Astrocyte of the cerebellum (primary cell): ENCODE data around the gene CLCNKA.
A peak's percentile ranks its signal among the peaks of the same experiment; 100 is the strongest.
"Not testable (repeated sequence)": the region's sequence is repeated elsewhere in the genome, so short reads cannot be mapped to it uniquely, and the experiment has no call there.

Experiments used
- DNase-seq: peaks from one replicate; pipeline ENCODE4 v3.0.0-alpha.2; 2011; ENCODE audit warnings: low read depth
- H3K4me3 ChIP-seq: 2 replicates; pipeline ENCODE4 v1.5.1; 2011; ENCODE audit warnings: mild to moderate bottlenecking, low read depth, low read length, moderate library complexity
- in situ Hi-C: cut with HindIII; loops from 2 replicates; pipeline ENCODE4 v1.10.0; 2017; ENCODE audit warnings: low sequenced_read_pairs
- TF ChIP-seq, protein P1 (sequence below): IDR thresholded peaks from 2 replicates; pipeline ENCODE4 v1.5.1; 2012; ENCODE audit warnings: low read length, low read depth, moderate library complexity, mild to moderate bottlenecking; ENCODE audit errors: missing control alignments

CLCNKA gene

DNA sequence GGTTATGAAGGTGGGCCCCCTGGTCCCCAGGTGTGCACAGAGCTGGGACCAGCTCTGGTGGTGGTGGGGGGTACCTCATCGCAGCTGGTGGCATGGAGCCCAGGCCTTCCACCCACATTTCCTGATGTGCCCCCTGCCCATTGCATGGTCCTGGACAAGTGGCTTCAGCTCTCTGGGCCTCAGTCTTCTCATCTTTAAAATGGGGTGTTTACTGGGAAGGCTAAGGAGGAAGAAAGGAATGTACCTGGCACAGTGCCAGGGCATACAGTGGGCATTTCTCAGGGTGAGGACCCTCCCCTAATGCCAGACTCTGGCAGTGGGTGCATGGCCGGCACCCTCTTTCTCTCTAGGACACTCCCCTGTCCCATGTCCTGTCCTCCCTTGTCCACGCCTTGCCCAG lies 29.2 kb downstream of the CLCNKA start:
- no peak for DNase-seq
- in situ Hi-C loops, result no loop called here
- no peak overlapping the region for H3K4me3 ChIP-seq
- TF ChIP-seq, protein P1, sequence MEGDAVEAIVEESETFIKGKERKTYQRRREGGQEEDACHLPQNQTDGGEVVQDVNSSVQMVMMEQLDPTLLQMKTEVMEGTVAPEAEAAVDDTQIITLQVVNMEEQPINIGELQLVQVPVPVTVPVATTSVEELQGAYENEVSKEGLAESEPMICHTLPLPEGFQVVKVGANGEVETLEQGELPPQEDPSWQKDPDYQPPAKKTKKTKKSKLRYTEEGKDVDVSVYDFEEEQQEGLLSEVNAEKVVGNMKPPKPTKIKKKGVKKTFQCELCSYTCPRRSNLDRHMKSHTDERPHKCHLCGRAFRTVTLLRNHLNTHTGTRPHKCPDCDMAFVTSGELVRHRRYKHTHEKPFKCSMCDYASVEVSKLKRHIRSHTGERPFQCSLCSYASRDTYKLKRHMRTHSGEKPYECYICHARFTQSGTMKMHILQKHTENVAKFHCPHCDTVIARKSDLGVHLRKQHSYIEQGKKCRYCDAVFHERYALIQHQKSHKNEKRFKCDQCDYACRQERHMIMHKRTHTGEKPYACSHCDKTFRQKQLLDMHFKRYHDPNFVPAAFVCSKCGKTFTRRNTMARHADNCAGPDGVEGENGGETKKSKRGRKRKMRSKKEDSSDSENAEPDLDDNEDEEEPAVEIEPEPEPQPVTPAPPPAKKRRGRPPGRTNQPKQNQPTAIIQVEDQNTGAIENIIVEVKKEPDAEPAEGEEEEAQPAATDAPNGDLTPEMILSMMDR, result no peak

DNA sequence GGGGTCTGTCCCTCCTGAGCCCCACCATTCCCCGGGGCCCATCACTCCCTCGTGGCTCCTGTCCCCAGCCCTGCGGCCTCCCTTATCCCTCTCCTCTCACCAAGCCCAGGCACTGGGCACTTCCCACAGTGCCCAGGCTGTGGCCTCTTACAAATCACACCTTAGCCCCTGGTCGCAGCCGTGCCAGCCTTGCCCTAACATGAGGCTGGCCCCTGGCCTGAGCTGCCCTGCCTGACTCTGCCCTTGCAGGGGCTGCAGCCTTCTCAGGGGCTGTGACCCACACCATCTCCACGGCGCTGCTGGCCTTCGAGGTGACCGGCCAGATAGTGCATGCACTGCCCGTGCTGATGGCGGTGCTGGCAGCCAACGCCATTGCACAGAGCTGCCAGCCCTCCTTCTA lies 30.1 kb downstream of the CLCNKA start:
- DNase-seq, H3K4me3 ChIP-seq, in situ Hi-C loops: not testable (repeated sequence)

DNA sequence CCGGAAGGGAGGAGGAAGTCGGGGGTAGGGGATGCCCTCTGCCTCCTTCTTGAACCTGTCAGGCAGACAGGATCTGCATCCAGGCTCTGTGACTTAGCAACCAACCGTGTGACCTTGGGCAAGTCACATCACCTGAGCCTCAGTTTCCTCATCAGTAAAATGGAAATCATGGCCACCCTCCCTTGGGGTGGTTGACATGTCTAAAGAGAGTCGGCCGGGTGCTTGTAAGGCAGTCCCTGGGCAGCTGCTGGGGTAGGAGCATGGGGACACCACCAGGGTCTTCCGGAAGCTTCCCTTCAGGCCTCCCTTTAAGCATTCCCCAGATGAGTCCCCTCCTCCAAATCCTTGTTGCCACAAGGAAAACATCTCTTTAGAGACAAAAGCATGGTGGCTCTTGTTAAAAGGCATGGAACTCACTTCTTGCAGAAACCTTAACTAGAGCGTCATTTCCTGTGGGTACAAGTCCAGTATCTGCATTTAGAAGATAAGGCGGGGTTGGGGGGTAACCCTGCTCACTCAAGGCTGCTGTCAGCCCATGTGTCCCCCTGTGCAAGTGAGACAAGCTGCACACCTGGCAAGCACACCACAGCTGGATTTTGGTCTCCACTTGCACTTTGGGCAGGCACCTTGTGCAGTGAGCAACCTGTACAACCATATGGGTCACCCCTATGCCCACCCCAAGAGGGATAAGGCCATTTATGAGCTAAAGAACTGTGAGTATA lies 32.1 kb downstream of the CLCNKA start:
- H3K4me3 ChIP-seq, result no peak overlapping the region
- DNase-seq, result no peak
- in situ Hi-C loops, result no loop called here
- TF ChIP-seq, protein P1, result no peak

DNA sequence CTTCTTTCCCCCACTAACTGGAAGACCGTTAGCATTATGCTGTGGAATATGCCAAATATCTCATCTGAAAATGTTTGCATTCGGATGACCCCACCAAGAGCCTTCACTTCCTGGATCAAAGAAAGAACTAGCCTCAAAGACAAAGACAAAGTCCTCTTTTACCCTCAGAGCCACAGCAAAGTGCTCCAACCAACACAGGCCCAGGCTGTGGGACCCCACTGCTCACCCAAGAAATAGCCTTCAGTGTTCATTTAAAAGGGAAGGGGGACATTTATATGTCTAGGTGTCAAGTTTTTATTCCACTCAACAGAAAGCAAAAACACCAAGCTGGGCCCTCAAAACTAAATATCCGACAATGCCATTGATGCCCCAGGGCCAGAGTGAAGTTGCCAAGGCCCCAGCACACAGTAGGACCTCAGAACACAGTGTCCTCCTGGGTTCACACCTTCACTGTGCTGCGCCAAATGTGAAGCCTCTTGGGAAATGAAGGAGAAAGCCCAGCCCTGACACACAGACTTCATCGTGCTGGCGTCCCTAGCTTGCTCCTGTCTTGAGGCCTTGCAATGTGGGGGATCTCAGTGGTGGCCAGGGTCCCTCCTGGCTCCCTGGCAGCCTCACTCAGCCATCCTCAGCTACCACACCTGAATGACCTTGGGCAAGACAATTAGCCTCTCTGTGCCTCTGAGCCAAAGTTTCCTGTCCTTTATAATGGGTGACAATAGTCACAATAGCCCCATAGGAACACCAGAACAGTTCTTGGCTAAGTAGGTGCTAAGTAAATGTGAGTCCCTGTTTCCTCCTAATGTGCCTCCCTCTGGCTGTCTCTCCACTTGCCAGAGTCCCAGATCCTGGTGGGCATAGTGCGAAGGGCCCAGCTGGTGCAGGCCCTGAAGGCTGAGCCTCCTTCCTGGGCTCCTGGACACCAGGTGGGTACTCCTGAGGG lies 33.0 kb downstream of the CLCNKA start:
- in situ Hi-C loops, result no loop called here

DNA sequence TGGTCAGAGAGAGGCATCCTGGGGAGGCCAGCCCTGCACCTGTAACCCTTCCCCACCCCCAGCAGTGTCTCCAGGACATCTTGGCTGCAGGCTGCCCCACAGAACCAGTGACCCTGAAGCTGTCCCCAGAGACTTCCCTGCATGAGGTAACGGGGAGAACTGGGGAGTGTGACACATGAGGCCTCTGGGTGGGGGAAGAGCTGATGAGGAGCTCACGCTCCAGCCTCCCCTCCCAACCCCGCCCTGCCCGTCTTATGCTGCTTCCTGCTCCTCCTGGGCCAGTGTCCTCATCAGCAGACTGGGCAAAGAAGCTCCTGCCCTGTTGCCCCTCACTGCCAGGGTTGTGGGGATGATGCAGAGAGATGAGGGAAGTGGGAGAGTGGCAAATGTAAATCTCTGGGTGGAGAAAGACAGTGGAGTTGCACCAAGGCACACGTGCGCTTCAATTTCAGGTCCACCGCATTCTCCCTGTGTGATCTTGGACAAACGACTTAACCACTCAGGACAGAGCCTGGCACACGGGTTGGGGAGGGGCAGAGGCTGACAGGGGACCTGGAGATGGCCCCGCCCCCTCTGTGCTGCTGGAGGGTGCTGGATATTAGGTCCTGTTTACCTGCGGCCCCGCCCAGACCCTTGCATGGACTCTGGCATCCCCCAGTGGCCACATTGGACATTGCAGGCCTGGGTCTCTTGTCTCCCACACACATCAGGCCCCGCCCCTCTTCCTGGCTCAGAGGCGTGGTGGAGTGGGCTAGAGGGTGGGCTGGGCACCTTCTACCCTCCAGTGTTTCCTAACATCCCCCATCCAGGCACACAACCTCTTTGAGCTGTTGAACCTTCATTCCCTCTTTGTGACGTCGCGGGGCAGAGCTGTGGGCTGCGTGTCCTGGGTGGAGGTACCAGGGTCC lies 34.0 kb downstream of the CLCNKA start:
- in situ Hi-C loops, result no loop called here
- DNase-seq, result peak; percentile 67
- H3K4me3 ChIP-seq, result no peak overlapping the region
- TF ChIP-seq, protein P1, result peak; percentile 99

More for the DNA sequence above, 33.0 kb downstream of the CLCNKA start:
- no peak overlapping the region for H3K4me3 ChIP-seq
- TF ChIP-seq, protein P1, result no peak
- no peak for DNase-seq

DNA sequence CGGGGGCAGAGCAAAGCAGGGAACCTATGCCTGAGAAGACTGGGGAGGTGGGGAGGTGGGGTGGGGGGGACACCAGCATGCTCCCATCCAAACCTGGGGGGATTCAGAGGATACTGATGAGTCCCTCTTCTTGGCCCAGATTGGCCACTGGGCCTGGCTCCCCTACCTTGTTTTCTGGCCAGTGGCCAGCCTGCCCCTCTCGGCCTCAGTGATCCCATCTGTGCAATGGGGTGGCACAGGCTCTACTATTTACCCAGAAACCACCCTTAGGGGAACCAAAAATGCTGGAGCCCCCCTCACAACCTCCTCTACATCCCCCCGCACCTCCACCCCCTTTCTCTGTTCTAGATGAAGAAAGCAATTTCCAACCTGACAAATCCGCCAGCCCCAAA lies 34.7 kb downstream of the CLCNKA start:
- not testable (repeated sequence) for DNase-seq

DNA sequence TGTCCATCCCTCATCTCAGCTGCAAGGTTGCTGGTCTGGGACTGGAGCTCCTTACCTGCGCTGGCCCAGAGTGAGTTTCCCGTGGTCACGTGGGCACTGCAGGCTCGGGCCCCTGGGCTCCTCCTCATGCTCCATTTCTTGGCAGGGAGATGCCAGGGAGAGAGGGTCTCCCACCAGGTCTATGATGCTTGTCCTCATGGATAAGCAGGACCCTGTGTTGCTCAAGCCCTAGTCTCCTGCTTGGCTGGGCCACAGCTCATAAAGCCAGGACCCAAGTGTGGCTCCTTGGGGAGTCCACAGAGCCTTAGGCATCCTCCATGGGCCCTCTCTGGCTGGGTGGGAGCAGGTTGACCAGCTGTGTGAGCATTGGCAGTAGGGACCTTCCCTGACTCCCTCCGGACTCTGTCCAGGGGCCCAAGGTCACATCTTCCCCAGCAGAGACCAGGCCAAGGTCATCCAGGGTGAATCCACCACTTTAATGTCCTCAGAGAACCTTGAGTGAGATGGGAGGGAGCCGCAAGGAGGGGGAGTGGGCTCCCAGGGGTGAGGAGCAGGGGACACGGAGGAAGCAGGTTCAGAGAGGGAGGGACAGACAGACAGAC lies 35.6 kb downstream of the CLCNKA start:
- DNase-seq, in situ Hi-C loops: not testable (repeated sequence)

More for the DNA sequence above, 34.7 kb downstream of the CLCNKA start:
- H3K4me3 ChIP-seq, in situ Hi-C loops: not testable (repeated sequence)

DNA sequence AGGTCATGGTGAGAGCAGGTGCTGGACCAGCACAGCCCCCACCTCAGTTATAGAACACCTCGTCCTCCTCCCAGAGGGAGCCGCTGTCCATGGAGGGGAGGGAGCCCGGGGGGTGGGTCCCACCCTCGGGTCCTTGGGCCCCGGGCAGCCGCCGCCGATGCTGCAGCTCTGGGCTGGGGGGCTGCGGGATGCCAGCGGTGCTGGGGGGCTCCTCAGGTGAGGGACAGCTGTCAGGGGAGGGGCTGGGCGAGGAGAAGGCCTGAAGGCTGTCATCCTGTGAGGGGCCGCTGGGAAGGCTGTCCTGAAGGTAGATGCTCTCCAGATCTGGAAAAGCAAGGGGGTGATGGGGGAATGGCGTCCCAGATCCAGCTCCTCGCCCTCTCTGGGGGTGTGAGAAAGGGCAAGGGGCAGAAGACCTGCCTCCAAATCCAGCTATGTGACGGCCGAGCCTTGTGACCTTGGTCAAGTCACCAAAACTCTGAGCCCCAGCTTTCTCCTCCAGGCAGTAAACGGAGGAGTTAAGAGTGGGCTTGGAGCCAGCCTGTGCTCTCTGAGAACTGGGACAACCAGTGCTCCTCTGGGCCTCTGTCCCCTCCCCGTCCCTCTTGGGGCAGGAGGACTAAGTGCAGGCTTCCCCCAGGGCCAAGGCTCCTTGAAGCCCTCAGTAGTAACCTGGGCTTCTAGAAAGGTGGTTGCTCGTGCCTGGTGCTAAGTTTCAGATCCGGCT lies 36.7 kb downstream of the CLCNKA start:
- in situ Hi-C loops, DNase-seq, H3K4me3 ChIP-seq: not testable (repeated sequence)

More for the DNA sequence above, 35.6 kb downstream of the CLCNKA start:
- not testable (repeated sequence) for H3K4me3 ChIP-seq
